HG02973 (cell line): ENCODE results near the gene NRXN2.
"Not testable (repeated sequence)": the region's sequence is repeated elsewhere in the genome, so short reads cannot be mapped to it uniquely, and the experiment has no call there.

Experiments
- ATAC-seq: cut with Tn5 transposase; IDR thresholded peaks from one replicate; pipeline ENCODE4 v1.9.1; 2021; ENCODE audit warnings: moderate library complexity; ENCODE audit not compliant: unreplicated experiment

Gene NRXN2

DNA sequence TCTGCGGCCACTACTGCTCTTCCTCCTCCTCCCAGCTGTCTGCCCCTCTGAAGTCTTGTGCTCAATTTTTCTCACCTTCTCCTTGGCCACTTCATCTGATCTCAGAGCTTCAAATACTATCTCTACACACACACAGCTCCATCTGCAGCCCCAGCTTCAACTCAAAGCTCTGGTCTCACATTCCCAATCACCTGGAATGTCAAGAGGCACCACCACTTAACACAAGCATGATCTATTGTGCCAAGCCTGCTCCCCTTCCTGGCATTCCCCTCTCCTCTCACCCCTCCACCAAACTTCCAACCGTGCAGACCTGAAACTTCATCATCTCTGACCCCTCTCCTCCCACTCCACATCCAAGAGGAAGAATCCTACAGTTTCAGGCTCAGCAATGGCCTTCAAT is 17.5 kb downstream of the NRXN2 start:
- no peak for ATAC-seq

DNA sequence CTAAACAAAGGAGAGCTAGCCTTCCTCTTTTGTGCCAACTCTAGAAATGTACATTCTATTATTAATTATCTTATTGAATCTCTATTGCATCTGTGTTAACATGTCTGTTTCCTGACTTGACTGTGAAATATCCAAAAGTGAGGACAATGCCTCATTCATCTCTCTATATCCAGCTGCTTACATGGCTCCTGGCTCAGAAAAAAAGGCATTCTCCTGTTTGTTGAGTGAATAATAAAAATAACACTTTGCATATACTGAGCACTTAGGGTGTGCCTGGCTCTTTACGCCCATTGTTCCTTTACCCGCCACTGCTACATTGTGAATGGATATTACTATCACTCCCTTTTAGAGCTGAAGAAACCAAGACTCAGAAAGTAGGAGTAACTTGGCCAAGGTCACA is 19.9 kb downstream of the NRXN2 start:
- no peak for ATAC-seq

DNA sequence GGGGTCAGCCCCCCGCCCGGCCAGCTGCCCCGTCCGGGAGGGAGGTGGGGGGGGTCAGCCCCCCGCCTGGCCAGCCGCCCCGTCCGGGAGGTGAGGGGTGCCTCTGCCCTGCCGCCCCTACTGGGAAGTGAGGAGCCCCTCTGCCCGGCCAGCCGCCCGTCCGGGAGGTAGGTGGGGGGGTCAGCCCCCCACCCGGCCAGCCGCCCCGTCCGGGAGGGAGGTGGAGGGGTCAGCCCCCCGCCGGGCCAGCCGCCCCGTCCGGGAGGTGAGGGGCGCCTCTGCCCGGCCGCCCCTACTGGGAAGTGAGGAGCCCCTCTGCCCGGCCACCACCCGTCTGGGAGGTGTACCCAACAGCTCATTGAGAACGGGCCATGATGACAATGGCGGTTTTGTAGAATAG is 21.0 kb downstream of the NRXN2 start:
- not testable (repeated sequence) for ATAC-seq

DNA sequence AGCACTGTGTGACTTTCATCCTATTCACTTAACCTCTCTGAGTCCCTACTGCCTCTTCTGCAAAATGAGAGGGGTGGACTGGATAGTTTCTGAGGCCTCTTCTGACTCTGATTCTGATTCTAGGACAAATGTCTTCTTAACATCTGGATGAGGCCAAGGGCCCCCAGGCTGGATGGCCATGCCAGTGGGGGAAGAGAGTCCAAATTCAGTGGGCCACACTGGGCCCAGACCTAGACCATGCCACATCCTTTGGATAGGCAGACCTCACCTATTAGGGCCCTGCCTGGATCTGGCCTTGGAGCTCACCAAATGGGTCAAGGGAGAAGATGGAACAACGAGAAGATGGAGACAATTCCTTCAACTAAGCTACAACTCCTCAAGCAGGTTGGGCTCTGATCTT is 24.6 kb downstream of the NRXN2 start:
- ATAC-seq: no peak

DNA sequence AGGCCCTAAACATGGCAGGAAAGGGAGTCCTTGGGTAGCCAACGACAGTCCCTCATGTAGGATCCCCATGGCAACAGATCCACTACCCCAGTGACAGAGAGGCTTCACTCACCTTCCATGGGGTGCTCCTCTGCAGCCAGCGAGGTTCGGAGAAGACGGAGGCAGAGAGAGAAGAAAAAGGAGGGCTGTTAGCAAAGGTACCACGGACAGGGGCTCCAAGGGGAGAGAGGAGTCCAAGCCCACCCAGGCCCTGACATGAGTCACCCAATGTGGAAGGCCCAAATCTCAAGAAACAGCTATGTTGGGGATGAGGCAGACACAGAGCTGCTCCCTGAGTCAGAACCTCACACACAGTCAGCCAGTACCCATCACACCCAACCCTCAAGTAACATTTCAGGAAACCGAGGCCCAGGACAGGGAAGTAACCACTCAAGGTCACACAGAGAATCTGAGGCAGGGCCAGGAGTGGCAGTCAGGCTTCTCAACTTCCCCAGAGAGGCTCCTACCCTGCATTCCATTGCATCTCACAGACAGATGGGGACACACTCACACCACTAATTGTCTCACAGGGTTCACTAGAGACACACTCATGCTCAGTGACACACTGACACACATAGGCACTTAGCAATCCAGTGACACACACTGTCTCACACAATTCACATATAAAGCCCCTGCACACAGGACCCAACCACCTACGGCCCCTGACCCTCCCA is 25.2 kb downstream of the NRXN2 start:
- no peak for ATAC-seq

DNA sequence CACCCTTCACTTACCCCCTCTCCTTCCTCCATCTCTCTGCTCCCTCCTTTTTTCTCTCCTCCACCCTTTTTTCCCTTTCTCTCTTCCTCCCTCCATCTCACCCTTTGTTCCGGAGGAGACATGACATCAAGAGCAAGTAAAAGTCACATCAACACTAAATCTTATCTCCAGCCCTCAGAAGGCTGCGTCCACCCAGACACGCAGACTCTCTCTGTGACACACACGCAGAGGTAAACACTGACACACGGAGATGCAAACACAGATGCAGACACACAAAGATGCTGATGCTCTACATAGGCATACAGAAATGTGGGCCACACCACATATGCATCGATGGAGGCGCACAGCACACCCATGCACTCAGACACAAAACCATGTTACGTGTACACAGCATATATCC is 27.0 kb downstream of the NRXN2 start:
- no peak for ATAC-seq

DNA sequence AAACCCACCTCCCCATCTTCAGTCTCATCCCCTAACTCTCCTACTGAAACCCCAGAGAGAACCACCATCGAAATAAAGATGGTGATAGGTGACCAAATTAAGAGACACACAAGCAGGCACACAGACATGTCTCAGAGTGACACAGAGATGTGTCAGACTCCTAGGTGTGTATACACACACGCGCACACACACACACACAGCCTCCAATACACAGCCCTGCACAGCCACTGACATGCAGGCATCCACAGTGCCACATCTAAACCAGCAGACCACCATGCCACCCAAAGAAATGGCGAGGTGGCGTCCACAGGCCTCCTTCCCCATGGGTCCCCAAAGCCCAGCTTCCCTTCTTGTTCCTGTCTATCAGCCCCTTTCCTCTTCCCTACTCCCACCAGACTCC is 27.4 kb downstream of the NRXN2 start:
- no peak for ATAC-seq

DNA sequence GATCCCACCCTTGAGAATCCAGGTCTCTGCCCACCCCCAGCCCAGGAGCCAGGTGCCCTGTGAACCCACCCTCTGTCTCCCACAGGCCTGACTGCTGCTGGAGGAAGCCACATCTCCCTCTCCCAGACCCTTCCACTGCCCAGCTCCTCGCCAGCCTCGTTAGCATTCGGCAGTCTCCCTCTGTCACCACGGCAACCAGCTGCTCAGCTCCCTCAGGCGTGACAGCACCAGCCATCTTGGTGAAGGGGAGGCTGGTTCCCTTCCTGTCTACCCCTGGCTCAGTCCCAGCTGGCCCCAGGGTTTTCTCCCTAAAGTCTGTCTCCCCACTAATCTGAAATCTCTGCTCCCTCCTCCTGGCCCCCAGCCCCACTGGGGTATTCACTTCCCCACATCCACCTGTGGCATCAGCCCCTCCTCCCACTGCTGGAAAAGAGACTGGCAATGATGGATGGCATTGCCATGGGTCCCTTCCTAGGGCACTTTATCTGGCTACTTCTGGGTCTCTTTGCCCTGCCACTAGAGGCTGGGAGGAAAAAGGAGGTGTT is 28.1 kb downstream of the NRXN2 start:
- peak; percentile 43 for ATAC-seq

DNA sequence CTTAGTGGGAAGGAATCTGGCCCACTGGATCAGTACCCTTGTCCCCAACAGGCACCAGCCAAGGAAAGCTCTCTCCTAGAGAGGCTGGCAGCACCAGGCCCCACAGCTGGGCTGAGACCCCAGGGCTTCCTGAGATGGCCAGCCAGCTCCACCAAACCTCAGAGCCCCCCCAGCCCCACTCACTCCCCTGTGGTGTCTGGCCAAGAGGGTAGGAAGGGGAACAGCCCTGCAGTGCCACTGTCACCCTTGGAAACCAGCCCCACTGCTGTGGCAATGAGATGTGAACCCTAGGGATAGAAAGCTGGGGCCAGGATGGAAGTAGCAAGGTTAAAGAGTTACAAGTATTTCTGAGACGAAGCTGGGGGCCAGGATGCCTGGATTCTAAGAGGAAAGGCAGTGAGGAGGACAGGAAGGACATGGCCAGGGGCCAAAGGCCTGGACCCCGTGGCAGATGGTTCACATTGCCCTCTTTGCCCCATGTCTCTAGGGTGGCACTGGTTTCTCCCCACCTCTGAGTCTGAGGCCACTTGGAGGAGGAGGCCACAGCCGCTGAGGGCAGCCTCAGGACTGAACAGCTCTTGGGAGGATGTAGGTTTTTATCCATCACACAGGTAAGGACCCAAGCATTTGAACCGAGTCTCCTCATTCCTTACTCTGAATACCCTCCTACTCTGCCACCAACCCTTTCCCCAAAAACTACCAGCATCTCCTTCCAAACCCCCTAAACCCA is 28.8 kb downstream of the NRXN2 start:
- no peak for ATAC-seq

DNA sequence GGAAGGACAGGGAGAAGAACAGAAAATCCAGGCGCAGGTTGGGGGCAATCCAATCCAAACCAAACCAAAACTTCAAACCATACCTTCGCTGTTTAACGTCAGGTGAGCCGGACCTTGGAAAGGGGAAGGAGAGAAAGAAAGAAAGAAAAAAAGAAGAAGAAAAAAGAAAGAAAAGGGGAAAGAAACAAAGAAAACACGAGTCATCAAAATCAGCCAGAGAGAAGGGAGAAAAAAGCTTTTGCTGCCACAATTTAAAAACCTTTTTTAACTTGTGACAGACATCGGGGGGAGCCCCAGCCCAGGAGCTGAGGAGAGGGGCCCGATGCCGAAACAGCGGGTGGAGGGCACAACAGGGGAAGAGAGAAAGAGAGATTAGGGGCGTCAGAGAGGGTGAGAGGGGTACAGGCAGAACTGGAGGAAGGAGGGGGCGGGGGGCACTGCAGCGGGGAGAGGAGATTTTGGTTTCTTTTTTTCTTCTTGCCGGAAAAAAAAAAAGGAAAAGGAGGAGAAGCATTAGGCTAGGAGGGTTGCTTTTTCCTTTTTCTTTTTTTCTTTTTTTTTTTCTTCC is 30.1 kb downstream of the NRXN2 start:
- ATAC-seq: no peak

DNA sequence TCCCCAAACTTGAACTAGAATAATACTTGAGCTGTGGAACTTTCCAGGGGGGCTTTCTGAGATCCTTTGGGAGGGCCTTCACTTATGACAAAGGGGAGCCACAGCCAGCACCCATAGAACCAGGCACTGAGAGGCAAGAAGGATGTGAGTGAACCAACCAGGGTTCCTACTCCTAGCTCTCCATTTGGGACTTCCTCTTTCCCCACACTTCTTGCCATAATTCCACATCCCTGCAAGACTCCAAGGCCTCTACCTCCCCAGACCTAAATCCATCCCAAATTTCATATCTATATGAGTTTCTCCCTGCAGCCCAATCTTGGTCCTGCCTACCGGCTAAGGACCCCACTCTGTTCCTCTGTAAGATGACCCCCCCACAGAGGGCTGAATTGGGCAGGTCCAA is 31.5 kb downstream of the NRXN2 start:
- ATAC-seq: no peak

DNA sequence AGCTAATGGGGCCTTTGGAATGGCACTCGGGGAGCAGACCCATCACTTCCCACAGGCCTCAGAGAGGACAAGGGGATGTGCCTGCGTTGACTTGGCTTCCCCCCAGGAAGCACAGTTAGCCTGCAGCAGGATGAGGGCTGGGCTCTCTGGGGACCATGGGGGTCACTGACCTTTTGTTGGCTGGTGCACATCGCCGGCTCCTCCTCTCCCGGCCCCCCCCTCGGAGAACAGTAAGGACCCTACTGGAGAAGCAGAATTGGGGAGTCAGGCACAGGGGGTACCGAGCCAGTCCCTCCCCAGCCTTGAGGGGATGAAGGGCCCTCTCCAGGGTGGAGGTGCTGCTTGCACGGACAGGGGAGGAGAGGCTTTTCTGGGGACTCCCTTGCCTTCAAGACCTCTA is 32.8 kb downstream of the NRXN2 start:
- no peak for ATAC-seq

DNA sequence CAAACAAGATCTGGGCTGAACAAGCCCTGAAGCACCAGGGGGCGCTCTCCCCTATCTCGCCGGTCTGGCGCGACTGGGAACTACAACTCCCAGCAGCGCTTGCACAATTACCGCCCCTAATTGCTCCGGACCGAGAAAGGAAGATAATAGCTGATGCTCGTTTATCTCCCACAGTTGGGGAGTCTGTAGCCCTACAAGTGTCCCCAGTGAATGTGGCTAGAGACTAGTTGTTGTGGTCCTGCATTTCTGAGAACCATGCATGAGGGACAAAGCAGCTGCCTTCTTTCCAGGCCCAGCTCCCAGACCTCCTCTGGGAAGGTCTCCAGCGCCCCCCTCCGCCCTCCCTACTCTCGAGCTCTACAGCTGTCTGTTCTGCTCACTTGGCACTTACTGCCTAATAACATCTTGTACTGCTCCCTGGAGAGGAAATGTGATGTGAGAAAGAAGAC is 34.4 kb downstream of the NRXN2 start:
- ATAC-seq: peak; percentile 68

DNA sequence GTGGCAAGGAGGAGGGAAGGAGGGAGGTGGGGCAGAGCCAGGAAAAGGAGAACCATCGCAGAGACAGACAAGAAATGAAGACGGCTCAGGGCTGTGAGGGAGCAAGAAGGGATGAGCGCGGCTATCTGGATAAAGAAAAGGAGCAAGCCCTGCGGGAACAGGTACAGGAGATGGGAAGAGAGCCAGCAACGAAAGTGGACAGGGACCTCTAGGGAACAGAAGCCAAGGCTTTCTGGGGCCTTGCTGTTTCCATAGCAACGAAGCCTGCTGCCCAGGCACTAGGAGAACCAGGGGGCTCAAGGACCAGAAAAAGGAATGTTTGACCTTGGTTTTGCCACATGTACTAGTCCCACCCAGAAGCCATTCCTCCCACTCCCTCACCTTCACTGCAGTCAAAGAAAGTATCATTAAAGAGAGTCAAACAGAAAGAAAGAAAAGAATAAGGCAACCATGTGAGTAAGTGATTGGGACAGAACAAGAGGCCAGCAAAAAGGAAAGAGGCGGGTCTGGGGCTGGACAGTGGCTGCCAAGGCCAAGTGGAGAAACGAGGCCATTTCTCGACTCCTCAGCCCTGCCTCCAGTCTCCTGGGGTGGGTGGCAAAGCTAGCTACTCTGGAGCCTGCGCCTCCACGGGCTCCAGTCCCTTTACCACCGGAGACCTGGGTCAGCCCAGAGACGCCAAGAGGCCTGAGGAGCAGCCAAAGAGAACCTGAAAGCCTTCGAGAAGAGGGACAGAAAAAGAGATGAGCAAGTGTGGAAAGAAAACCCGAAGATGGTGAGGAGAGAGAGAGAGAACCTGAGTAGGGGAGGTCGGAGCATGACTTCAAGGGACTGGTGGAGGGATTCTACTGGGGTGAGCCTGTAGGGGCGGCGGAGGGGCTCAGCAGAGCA is 35.1 kb downstream of the NRXN2 start:
- no peak for ATAC-seq

DNA sequence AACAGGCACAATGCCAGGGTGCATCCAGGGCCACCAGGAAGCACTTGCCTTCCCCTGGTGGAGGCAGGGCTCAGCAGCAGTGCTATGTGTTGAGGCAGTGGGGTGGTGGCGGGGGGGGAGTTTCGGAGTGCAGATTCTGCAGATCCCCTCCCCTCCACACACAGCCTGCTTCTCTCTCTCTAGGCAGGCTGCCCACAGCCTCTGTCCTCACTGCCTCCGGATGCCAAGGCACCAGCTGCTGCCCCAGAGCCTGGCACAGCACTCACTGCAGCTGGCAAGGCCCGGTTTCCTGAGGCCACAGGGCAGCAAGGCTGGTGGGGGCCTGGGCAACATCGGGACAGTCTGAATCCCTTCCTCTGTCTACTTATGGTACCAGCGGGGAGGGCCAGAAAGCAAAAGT is 35.8 kb downstream of the NRXN2 start:
- ATAC-seq: no peak

DNA sequence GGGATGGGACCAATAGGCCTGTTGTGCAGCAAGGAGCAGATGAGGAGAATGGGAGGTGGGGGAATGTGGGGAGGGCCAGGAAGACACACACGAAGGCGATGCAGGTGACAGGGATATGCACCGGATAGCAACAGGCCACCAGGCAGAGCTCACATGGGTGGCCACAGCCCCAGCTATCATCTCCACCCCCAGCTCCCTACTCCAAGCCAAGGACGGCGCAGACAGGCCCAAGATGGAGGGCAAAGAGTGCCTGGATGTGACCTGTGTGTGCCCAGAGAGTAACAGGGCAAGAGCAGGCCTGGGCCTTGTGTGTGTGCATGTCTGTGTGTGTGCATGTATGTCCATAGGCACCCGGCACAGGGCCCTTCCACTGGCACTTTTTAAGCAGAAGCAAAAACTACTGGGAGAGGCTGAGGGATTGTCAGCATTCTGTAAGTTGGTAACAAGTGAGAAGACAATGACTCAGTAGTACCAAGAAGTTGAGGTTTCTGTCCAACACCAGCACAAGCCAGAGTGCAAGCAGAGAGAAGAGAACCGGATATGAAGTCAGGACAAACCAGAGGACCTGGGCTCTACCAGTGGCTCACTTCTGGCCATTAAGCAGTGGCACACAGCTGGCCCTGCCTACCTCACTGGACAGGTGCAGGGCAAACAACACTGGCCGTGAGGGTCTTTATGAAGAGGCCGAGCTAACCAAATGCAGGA is 36.4 kb downstream of the NRXN2 start:
- ATAC-seq: no peak

DNA sequence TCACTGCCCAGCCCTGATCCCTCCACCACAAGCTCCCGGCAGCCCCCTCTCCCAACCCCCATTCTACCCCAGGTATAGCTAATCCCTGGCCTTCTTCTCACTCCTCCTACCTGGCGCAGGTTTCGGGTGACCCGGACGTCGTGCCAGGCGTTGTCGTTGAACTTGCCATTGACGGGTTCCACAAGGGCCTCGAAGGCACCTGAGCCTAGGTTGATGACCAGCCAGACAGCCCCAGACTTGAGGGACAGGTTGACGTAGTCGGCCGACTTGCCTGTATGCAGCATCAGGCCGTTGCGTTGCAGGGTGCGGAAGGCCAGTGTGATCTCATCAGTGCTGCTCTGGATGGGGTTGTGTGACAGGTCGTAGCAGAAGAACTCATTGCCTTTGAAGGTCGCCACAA is 37.5 kb downstream of the NRXN2 start:
- no peak for ATAC-seq

DNA sequence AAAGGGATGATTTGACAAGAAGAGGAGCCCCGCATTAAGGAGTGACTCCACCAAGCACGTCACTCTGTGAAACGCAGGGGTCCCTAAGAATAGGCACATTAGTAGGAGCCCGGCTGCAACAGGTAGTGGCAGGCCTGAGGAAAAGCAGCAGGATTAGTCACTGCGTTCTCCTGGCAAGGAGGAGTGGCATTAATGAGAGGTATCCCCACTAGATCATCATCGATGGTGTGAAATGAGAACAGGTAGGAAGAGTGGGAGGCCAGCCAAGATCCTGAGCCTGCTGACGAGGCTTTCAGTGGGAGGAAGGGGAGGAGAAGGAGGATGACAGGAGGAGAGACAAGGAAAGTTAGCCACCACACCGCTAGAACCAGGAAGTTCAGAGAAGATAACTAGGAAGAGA is 38.6 kb downstream of the NRXN2 start:
- no peak for ATAC-seq

DNA sequence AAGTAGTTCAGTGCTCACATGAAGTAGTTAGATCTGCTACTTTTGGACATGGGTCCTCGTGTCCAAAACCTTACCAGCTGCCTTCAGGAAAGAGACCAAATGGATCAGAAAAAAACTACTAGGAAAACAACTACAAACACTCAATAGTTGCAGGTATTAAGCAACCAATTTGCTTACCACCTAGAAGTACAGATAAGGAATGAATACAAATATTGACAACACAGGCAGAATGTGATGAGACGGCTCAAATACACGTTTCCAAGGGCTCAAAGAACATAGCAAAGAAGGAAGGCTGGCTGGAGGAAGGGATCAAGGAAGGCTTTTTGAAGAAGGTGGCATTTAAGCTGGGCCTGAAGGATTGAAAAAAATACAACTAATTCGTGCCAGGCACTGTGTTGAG is 41.8 kb downstream of the NRXN2 start:
- no peak for ATAC-seq

DNA sequence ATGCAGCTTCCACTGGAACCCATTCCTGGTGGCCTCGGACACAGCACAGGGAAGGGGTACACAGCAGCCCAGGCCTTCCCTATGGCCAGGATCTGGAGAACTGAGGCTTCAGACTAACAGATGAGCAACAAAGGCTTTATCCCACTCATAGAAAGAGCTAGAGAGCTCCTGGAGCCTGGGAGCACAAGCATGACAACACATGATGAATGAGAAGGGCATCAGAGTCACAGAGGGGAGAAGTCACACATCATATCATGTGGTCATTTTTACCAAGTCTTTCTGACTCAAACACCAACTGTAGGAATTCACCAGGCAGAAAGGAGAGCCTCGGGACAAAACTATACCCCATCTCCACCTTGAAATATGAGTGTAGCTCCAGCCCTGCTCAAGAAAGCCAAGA is 43.2 kb downstream of the NRXN2 start:
- ATAC-seq: no peak
